Dendritic cell treated with granulocyte-macrophage colony-stimulating factor and Interleukin-4, amounts not matched to agents 40 ng/mL and 50 ng/mL, for 4 days (primary cell): ENCODE data around the gene KLRB1.
"Not testable (repeated sequence)": the region's sequence is repeated elsewhere in the genome, so short reads cannot be mapped to it uniquely, and the experiment has no call there.

Experiments used
- H3K27ac Mint-ChIP-seq: one replicate; pipeline ENCODE4 v1.8.0; 2022; ENCODE audit warnings: mild to moderate bottlenecking, mixed read lengths
- H3K27me3 Mint-ChIP-seq: one replicate; pipeline ENCODE4 v1.8.0; 2022; ENCODE audit warnings: mild to moderate bottlenecking, mixed read lengths
- H3K36me3 Mint-ChIP-seq: one replicate; pipeline ENCODE4 v1.8.0; 2022; ENCODE audit warnings: low read depth, mixed read lengths
- H3K4me1 Mint-ChIP-seq: one replicate; pipeline ENCODE4 v1.8.0; 2022; ENCODE audit warnings: low read depth, mixed read lengths
- H3K4me3 Mint-ChIP-seq: one replicate; pipeline ENCODE4 v1.8.0; 2022; ENCODE audit warnings: mild to moderate bottlenecking, moderate library complexity, mixed read lengths
- H3K9me3 Mint-ChIP-seq: one replicate; pipeline ENCODE4 v1.8.0; 2022; ENCODE audit warnings: mixed read lengths
- intact Hi-C: fragments of 100-400 bp; cut with micrococcal nuclease; formaldehyde crosslinking; loops from one replicate; pipeline ENCODE4 v1.15.0; 2022

KLRB1 gene

DNA sequence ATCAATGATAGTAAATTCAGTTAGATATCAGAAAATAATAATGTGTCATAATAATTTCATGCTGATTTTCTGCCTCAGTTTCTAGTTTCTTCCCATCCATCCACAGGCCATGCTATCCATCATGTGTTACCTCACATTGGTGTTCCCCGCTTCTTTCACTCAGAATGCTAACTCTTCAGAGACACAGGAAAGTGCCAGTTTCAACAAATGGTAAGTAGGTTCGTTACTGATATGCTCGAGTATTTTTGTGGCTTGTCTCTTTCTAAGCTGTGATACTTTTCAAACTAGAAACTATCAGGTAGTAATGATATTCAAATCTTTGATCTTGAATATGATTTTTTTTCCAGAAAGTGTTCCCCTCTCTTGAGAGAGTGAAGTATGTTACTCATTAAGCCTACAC lies 1.5 kb downstream of the KLRB1 start:
- Mint-ChIP-seq H3K36me3 (no peaks in the 10 kb centered on the region), H3K27me3 (no peaks in the 10 kb centered on the region), H3K4me1 (no peaks in the 10 kb centered on the region), H3K9me3 (no peaks in the 10 kb centered on the region), H3K27ac (no peak overlapping the region), H3K4me3 (no peak overlapping the region)
- intact Hi-C loops: no loop called here

DNA sequence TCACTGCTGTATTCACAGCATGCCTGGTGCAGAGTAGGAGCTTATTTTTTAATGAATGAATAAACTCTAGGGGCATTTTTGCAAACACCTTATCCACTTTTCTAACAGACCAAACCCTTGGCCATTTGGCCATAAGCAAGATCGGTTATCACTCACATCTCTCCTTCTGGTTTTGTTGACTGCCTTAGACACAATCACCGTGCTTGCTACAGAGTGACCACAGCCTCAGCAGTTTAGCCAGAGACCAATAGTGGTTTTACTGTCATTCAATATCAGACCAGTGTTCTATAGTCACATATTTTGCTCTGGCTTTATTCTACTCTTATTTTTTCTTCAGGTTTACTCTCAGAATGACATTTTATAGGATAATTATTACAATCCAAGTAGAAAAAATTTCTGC lies 2.2 kb downstream of the KLRB1 start:
- no peaks in the 10 kb centered on the region for H3K4me1 Mint-ChIP-seq
- no peak overlapping the region for H3K27ac Mint-ChIP-seq
- H3K9me3 Mint-ChIP-seq: no peaks in the 10 kb centered on the region
- H3K27me3 Mint-ChIP-seq: no peaks in the 10 kb centered on the region
- H3K36me3 Mint-ChIP-seq: no peaks in the 10 kb centered on the region
- intact Hi-C loops: no loop called here
- H3K4me3 Mint-ChIP-seq: no peak overlapping the region

DNA sequence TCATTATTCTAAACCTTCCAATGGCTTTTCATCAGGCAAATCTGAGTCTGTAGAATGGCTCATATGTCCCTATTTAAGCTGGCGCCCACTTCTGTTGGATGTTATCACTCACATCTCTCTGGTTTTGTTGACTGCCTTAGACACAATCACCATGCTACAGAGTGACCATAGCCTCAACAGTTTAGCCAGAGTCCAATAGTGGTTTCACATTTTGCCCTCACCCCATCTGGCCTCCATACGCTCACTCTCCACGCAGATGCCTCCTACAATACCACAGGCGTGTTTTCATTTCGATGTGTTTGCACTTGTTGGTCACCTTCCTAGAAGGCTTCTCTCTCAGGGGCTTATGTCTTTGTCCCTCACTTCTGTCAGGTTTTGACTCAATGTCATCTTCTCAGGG lies 3.4 kb downstream of the KLRB1 start:
- H3K27ac Mint-ChIP-seq: no peak overlapping the region
- H3K4me1 Mint-ChIP-seq: no peaks in the 10 kb centered on the region
- H3K9me3 Mint-ChIP-seq: no peaks in the 10 kb centered on the region
- intact Hi-C loops: no loop called here
- H3K27me3 Mint-ChIP-seq: no peaks in the 10 kb centered on the region
- no peaks in the 10 kb centered on the region for H3K36me3 Mint-ChIP-seq
- no peak overlapping the region for H3K4me3 Mint-ChIP-seq

DNA sequence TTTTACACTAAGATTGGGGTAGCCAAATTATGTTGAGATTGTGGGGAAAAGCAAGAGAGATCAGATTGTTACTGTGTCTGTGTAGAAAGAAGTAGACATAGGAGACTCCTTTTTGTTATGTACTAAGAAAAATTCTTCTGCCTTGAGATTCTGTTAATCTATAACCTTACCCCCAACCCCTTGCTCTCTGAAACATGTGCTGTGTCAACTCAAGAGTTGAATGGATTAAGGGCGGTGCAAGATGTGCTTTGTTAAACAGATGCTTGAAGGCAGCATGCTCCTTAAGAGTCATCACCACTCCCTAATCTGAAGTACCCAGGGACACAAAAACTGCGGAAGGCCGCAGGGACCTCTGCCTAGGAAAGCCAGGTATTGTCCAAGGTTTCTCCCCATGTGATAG lies 7.3 kb downstream of the KLRB1 start:
- H3K4me3 Mint-ChIP-seq, H3K4me1 Mint-ChIP-seq, H3K9me3 Mint-ChIP-seq, H3K36me3 Mint-ChIP-seq, H3K27ac Mint-ChIP-seq, H3K27me3 Mint-ChIP-seq, intact Hi-C loops: not testable (repeated sequence)

DNA sequence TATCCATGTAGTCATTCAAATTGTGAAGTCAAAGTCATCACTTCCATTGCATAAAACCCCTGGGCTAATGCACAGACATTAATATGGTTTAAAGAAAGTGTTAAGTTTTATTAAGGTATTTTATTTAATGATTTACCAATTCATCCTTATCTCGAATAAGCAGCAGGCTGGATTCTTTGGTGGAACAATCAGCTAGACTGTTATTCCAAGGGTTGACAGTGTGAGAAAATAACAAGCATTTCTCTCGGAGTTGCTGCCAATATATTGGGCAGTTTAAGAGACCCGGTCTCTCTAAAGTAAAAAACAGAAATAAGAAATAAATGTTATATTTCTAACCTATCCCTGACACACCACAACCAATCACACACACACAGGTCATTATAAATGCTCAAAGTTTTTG lies 9.4 kb downstream of the KLRB1 start:
- H3K27ac Mint-ChIP-seq: no peak overlapping the region
- no peaks in the 10 kb centered on the region for H3K36me3 Mint-ChIP-seq
- no peak overlapping the region for H3K4me3 Mint-ChIP-seq
- intact Hi-C loops: loop anchor here (5.0 kb wide), 1 partner anchor 131 kb away; no protein-coding TSS in a partner anchor
- H3K9me3 Mint-ChIP-seq: no peaks in the 10 kb centered on the region
- H3K27me3 Mint-ChIP-seq: no peaks in the 10 kb centered on the region
- H3K4me1 Mint-ChIP-seq: no peaks in the 10 kb centered on the region

DNA sequence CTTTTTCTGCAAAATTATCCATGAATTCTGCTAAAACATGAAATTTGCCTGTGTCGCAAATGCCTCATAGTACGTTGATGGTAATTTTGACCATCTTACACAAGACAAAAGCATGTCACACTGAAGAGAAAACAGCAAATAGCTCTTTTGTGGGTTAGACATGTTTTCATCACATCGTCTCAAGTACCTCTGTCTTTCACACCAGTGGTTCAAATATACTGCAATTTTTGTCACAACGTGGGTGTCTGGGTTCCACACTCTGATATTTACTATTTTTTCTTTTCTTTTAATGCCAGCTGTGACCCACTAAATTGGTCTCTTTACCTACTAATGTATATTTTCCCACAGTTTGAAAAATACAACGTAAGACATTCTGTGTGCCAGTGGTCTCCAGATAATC lies 10.4 kb downstream of the KLRB1 start:
- no peaks in the 10 kb centered on the region for H3K36me3 Mint-ChIP-seq
- intact Hi-C loops: loop anchor here (5.0 kb wide), 1 partner anchor 130 kb away; no protein-coding TSS in a partner anchor
- H3K4me1 Mint-ChIP-seq: no peaks in the 10 kb centered on the region
- H3K4me3 Mint-ChIP-seq: no peak overlapping the region
- H3K27ac Mint-ChIP-seq: no peak overlapping the region
- no peaks in the 10 kb centered on the region for H3K27me3 Mint-ChIP-seq
- no peaks in the 10 kb centered on the region for H3K9me3 Mint-ChIP-seq

DNA sequence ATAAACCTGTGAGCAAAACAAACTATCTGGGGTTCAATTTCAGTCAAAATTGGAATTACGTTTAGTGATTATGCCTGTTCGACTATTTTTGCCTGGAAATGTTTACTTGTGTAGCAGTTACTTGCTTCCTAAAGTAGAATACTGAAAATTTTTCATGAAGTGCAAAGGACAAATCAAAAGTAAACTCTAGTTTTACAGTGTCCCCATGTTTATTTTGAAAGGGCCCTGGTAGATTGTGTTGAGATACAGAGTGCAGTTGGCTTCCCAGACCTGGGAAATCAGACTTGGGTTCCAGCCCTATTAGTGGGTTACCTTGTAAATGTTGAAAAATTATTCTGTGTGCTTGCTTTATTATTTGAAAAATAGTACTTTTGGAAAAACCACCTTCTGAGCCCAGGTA lies 17.3 kb downstream of the KLRB1 start:
- Mint-ChIP-seq H3K36me3 (no peaks in the 10 kb centered on the region), H3K4me1 (no peaks in the 10 kb centered on the region), H3K27ac (no peak overlapping the region), H3K4me3 (no peak overlapping the region), H3K9me3 (no peaks in the 10 kb centered on the region), H3K27me3 (no peaks in the 10 kb centered on the region)
- intact Hi-C loops: no loop called here

DNA sequence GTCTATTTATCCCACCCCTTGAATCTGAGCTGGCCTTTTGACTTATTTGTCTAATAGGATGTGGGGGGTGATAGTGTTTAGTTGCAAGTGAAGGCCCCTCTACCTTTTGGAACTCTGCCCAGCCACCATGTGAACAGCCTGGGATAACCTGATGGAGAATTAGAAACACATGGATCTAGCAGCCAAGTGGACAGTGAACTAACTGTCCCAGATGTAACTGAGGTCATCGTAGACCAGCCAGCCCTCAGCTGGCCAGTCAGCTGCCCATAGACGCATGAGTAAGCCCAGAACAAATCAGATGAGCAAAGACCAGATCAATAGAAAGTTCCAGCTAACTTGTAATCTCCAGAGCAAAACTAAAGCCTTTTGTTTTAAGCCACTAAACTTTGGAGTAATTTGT lies 19.0 kb downstream of the KLRB1 start:
- no peaks in the 10 kb centered on the region for H3K9me3 Mint-ChIP-seq

DNA sequence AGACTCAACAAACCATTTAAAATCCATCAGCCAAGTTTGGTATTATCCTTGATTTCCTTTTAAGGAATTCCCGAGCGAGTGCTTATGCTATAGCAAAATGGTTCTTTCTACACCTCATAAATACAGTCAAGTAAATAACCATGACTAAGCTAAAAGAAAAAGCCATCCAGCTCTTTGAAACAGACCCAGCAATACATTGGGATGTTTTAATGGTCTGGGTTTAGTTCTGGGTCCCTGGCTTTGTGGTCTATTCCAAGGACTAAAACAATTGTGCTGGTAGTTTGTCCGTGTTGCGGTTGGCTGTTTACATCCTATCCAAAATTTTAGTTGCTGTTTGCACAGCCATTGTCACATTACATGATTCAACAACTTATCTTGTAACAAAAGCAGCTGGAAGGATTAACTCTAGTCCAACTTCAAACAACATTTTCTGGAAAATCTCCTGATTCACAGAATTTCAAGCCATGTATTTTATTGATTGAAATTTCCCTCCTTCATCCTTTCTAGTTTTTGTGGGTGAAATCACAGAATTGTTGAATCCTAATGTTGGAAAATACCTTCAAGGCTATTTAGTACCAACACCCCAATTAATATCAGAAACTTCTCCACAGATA lies 19.6 kb downstream of the KLRB1 start:
- H3K9me3 Mint-ChIP-seq: no peaks in the 10 kb centered on the region
- no peak overlapping the region for H3K4me3 Mint-ChIP-seq
- peaks cover 4% of the 10 kb centered on the region for H3K4me1 Mint-ChIP-seq
- intact Hi-C loops: no loop called here
- H3K27me3 Mint-ChIP-seq: no peaks in the 10 kb centered on the region
- H3K27ac Mint-ChIP-seq: no peak overlapping the region
- no peaks in the 10 kb centered on the region for H3K36me3 Mint-ChIP-seq

More for the DNA sequence above, 19.0 kb downstream of the KLRB1 start:
- Mint-ChIP-seq H3K4me1 (no peaks in the 10 kb centered on the region), H3K4me3 (no peak overlapping the region), H3K36me3 (no peaks in the 10 kb centered on the region), H3K27me3 (no peaks in the 10 kb centered on the region), H3K27ac (no peak overlapping the region)
- intact Hi-C loops: no loop called here

DNA sequence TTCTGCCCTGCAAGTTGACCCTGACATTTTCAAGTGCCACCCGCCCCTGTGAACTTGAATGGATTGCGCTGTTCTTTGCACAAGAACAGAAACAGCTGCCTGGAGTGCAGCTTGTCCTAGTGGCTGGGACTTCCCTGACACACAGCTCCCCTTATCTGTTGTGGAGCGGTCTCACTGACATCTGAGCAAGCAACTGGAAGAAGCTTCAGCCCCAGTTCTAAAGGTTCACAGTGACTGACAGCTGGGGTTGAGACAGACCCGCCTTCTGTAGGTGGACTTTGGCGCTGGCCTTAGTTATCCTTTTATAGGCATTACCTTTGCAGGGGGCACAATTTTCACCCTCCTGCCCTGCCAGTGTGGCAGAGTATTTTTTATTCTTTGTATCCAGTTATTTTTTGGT lies 30.0 kb downstream of the KLRB1 start:
- H3K27me3 Mint-ChIP-seq, intact Hi-C loops, H3K9me3 Mint-ChIP-seq, H3K27ac Mint-ChIP-seq, H3K4me1 Mint-ChIP-seq, H3K4me3 Mint-ChIP-seq, H3K36me3 Mint-ChIP-seq: not testable (repeated sequence)

DNA sequence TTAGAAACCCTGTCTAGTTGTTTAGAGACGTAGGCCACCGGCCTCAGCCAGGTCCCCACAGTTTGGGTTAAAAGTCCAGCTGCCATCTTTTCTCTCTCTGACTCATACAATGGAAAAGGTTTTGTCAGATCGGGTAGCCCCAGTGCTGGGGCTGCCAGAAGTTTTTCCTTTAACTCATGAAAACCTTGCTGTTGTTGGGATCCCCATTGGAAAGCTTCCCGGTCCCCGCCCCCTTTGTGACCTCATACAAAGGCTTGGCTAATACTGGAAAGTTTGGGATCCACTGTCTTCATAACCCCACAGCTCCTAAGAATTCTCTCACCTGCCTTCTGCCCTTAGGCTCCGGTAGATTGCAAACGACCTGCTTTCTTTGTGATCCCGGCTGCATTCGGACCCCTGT lies 40.6 kb downstream of the KLRB1 start:
- H3K9me3 Mint-ChIP-seq, intact Hi-C loops, H3K27me3 Mint-ChIP-seq, H3K27ac Mint-ChIP-seq, H3K4me3 Mint-ChIP-seq, H3K4me1 Mint-ChIP-seq, H3K36me3 Mint-ChIP-seq: not testable (repeated sequence)

DNA sequence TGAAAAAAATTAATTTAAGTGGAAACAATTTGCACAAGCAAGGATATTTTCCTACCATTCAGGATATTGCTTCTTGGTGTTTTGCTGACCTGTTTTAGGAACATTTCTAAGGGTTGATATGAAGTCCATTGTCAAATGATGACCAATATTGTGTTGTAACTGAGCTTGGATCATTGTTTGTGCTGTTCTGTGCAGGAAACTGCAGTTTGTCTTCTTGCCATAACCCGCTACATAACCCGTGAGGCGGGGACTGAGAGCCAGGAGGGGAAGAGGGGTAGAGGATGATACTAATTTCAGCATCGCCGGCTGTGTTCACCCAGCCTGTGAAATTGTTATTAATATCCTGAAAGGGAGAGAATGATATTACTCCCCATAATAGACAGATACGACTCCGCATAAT lies 41.6 kb downstream of the KLRB1 start:
- H3K4me1 Mint-ChIP-seq, H3K9me3 Mint-ChIP-seq, H3K4me3 Mint-ChIP-seq, intact Hi-C loops, H3K36me3 Mint-ChIP-seq, H3K27me3 Mint-ChIP-seq, H3K27ac Mint-ChIP-seq: not testable (repeated sequence)

DNA sequence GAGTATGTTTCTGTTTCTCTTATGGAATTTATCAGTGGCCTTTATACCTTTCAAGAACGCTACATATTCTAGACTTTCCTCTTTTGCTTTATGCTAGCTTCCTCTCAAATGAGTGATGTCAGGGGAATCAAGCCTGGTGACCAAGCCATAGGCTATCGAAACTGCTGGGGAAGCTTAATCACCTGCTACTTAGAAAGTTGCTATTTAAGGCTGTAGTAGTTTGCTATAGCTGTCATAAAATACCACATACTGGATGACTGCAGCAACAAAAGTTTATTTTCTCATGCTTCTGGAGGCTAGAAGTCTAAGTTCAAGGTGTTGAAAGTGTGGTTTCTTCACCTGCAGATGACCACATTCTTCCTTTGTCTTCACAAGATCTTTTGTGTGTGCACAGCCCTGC lies 43.3 kb downstream of the KLRB1 start:
- H3K27me3 Mint-ChIP-seq, H3K4me3 Mint-ChIP-seq, H3K9me3 Mint-ChIP-seq, H3K4me1 Mint-ChIP-seq, H3K36me3 Mint-ChIP-seq, intact Hi-C loops, H3K27ac Mint-ChIP-seq: not testable (repeated sequence)

DNA sequence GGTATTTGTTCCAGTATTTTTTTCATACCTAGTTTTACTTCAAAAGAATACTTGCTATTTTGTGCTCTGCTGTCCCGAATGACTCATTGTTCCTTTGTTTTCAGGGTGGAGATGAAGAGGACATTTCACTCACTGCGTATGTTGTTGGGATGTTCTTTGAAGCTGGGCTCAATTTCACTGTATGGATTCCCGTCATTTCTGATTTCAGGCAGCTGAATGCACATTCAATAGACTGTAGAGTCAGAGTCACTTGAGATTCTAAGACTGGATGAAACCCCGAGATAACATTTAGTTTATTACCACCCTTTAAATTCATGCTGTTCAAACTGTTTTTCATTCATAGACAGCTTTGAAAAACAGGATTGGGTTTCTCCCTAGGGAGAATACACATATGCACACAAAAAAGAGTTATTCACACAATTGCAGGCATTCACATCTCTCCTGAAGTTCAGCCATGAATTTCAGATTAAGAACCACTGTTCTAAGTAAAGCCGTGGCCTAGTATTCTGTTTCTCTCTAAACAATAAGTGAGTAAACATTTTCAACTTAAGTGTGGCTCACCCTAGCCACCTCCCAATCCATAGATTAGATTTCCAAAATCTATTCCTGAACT lies 44.8 kb downstream of the KLRB1 start:
- H3K36me3 Mint-ChIP-seq: not testable (repeated sequence)

DNA sequence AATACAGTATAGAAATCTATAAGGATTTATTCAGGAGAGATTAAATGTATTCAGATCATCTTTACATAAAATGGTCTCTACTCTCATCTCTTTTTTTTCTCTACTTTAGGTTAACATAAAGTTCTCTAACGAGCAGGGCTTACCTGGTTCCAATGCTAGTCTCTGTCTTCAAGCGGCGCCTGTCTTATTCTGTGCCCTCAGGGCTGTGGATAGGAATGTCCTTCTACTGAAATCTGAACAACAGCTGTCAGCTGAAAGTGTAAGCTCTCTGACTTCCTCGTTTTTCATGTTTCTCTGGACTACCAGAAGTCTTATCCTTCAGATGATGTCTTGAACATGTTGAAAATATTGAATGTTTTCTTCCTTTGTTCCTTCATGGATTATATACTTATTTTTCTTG lies 62.2 kb downstream of the KLRB1 start:
- H3K36me3 Mint-ChIP-seq, H3K4me3 Mint-ChIP-seq, H3K27ac Mint-ChIP-seq, H3K4me1 Mint-ChIP-seq, H3K27me3 Mint-ChIP-seq, intact Hi-C loops, H3K9me3 Mint-ChIP-seq: not testable (repeated sequence)

More for the DNA sequence above, 44.8 kb downstream of the KLRB1 start:
- H3K27me3 Mint-ChIP-seq, H3K4me1 Mint-ChIP-seq, intact Hi-C loops, H3K27ac Mint-ChIP-seq, H3K4me3 Mint-ChIP-seq, H3K9me3 Mint-ChIP-seq: not testable (repeated sequence)
